Endothelial cell of hepatic sinusoid (primary cell): ENCODE data around the gene NTRK1.
"Not testable (repeated sequence)": the region's sequence is repeated elsewhere in the genome, so short reads cannot be mapped to it uniquely, and the experiment has no call there.

Experiments used
- in situ Hi-C: cut with HindIII; loops from 2 replicates; pipeline ENCODE4 v1.10.0; 2017; ENCODE audit warnings: low sequenced_read_pairs

NTRK1 gene

DNA sequence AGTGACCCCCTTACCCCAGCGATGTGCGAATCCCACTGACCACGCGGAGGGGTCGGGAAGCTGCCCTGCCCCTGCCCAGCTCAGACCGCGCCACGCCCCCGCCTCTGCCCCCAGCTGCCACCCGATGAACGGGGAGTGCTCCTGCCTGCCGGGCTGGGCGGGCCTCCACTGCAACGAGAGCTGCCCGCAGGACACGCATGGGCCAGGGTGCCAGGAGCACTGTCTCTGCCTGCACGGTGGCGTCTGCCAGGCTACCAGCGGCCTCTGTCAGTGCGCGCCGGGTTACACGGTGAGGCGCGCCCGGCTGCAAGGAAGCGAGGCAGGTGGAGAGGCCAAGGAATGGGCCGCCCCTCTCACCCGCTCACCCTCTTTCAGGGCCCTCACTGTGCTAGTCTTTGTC, 47.9 kb downstream of the NTRK1 start:
- in situ Hi-C loops, result no loop called here

DNA sequence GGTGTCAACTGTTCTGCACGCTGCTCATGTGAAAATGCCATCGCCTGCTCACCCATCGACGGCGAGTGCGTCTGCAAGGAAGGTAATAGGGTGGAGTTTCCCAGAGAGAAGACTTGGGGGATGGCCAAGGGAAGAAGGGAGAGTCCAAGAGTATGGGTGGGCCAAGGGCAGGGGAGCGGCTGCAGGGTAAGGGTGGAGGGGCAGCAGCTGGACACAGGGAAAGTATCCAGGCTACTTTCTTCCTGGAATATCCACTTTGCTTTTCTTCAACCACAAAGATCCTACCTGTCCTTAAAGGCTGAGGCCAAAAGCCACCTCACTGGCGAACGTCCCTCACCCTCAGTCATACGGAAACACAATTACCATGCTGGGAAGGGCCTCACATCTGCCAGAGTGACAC, 48.3 kb downstream of the NTRK1 start:
- in situ Hi-C loops, result no loop called here

GRCh38 chr1:156909671-156910070, 49.0 kb downstream of the NTRK1 start:
- in situ Hi-C loops, result no loop called here

- in situ Hi-C loops, result no loop called here
Observed at GRCh38 chr1:156910309-156910782, 49.7 kb downstream of the NTRK1 start.

GRCh38 chr1:156911577-156912298, 51.1 kb downstream of the NTRK1 start:
- in situ Hi-C loops, result no loop called here

- in situ Hi-C loops, result no loop called here
Observed at GRCh38 chr1:156912310-156912709, 51.6 kb downstream of the NTRK1 start.

DNA sequence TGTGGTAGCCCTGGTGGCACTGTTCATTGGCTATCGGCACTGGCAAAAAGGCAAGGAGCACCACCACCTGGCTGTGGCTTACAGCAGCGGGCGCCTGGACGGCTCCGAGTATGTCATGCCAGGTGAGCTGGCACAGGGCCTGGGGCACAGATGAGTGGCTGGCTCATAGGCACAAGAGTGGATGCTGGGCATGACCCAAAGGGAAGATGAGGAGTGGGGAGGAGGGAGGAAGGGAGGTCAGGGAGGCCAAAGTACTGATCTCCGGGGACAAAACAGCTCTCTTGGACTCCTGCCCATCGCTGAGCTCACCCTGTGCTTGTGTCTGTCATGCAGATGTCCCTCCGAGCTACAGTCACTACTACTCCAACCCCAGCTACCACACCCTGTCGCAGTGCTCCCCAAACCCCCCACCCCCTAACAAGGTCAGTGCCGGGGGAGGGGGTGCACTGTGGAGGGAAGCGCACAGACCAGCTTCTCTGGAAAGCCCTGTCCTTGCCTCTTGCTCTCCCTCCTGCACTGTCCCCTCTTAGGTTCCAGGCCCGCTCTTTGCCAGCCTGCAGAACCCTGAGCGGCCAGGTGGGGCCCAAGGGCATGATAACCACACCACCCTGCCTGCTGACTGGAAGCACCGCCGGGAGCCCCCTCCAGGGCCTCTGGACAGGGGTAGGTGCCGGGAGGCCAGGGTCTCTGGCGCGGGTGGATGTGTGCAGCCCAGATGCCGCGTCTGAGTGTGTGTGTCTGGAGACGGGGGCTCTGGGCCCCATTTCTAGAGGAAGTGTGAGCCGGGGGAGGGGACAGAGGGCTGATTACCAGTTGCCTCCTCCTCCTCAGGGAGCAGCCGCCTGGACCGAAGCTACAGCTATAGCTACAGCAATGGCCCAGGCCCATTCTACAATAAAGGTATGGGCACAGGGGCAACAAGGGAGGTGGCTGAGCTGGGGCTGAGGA, 52.5 kb downstream of the NTRK1 start:
- in situ Hi-C loops, result no loop called here

GRCh38 chr1:156913809-156914387, 53.2 kb downstream of the NTRK1 start:
- in situ Hi-C loops, result no loop called here

GRCh38 chr1:156914440-156914856, 53.8 kb downstream of the NTRK1 start:
- in situ Hi-C loops, result no loop called here

DNA sequence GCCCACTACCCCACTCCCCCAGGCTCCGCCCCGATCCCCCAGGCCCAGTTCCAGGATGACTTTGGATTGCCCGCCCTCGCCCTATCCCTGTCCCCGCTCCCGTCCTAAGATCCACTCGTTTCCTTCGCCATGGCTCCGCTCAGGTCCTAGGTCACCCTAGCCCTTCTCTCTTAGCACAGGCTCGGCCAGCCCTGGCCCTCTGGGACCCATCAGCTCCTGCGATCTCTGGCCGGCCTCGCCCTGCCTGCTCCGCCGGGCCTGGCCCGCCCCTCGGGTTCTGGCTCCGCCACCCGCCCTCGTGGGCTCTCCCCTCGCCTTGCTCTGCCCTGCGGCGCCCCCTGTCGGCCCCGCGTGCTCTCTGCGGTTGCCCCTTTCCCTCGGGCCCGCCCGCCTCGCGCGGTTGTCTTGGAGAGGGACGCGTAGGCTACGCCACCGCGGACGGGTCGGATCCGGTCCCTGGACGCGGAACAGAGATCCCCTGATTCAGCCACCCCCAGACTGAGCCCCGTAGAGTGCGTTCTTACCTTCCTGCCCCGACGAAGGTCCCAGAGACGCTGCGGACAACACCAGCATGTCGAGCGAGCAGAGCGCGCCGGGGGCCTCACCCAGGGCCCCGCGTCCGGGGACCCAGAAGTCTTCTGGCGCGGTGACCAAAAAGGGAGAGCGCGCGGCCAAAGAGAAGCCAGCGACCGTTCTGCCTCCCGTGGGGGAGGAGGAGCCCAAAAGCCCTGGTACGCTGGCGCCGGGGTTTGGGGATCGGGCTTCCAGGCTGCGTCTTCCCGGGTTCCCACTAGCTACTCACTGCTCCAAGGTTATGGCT, 59.8 kb downstream of the NTRK1 start, which contains the start of gene LRRC71:
Gene LRRC71, plus strand, starts transcription at position 400 of the 820 bp plus-strand sequence. Its CDS starts 172 bp downstream, at position 572.
- in situ Hi-C loops, result no loop called here

DNA sequence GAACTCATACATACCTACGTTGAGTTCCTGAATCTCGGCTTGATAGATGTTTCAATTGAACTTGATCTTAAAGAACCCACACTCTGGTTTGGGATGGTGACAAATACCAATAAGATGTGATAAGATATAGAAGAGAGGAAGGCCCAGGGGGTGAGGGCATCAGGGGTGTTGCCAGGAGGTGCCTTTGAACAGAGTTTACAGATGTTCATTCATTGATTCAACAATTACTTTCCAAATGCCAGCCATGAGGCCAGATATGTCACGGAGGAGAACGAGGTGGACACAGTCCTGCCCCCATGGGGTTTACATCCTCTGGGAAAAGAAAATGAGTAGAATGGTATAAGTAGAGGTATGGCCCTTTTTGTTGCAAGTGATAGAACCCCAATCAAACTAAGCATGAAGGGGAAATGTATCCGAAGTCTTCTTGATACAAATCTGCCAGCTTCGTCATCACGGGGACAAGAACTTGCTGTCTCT, 60.4 kb downstream of the NTRK1 start:
- in situ Hi-C loops, result no loop called here

- in situ Hi-C loops, result no loop called here
Observed at GRCh38 chr1:156922986-156923669, 62.5 kb downstream of the NTRK1 start.

DNA sequence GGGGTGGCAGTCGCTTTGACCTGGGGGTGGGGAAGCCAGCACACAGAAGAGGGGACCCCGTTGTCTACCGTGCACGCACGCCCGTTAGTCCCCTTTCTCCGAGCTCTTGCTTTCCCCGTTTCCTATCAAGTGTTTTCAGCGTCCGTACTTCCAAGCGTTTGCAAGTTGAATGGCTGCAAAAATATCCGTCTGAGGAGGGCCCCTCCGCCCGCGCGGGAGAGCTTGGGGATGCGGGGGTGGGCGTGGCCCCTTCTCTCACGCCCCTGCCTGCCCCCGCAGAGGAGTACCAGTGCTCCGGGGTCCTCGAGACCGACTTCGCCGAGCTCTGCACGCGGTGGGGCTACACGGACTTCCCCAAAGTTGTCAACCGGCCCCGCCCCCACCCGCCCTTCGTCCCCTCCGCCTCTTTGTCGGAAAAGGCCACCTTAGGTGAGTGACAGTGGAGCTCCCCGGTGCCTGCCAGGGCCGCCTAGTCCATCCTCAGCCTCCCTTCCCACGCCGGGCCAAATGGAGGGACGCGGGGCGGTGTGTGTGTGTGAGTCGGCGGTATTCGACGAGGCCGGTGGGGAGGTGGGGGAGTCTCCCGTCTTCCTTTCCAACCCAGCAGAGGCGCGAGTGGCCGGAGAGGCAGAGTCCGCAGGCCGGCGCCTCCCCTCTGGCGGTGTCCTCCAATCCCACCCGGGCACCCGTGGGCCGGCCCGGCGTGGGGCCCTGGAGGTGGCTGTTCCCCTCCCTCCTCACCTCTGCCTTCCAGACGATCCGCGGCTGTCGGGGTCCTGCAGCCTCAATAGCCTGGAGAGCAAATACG, 63.2 kb downstream of the NTRK1 start:
- in situ Hi-C loops, result no loop called here

DNA sequence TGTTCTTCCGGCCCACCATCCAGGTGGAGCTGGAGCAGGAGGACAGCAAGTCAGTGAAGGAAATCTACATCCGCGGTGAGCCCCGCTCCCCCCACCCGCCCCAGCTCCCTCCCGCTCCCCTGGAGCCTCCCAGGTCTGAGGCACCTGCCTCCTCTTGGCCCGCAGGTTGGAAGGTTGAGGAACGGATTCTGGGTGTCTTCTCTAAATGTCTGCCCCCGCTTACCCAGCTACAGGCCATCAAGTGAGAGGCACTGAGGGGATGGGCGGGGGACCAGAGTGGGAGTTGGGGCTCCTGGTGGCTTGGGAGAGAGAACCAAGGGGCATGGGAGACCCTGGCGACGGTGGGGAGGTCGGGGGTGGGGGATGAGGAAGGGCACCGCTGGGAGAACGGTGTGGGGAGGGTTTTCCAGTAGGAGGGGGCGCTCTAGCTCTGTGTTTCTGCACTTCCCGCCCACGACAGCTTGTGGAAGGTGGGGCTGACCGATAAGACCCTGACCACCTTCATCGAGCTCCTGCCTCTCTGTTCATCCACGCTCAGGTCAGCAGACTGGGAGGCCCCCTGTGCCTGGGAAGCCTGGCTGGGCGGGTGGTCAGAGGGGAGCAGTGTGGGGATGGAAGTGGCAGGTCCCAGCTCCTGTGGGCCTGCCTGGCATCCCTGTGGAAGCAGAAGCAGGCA, 64.0 kb downstream of the NTRK1 start:
- in situ Hi-C loops, result no loop called here

- in situ Hi-C loops, result no loop called here
Observed at GRCh38 chr1:156925154-156926010, 64.7 kb downstream of the NTRK1 start.

DNA sequence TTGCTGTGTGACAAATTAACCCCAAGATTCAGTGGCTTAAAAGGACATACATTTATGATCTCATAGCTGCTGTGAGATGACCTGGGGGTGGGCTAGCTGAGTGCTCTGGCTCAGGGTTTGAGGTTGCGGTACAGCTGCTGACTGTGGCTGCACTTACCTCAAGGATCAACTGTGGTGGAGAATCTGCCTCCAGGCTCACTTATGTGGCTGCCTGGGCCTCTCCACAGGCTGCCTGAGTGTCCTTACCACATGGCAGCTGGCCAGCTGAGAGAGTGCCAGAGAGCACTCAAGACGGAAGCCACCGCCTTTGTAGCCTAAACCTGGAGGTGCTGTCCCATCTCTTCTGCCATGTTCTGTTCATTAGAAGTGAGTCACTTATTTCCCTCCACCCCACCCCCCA, 65.5 kb downstream of the NTRK1 start:
- in situ Hi-C loops, result no loop called here

DNA sequence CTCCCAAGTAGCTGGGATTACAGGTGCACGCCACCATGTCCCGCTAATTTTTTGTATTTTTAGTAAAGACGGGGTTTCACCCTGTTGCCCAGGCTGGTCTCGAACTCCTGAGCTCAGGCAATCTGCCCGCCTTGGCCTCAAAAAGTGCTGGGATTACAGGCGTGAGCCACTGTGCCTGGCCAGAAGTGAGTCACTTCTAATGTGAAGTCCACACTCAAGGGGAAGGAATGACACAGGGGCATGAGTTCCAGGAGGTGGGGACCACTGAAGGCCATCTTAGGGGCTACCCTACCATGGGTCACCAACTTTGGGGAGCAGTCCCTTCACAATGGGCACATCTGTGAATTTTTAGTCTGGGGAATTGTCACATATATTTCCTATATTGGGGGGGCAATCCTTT, 66.0 kb downstream of the NTRK1 start:
- in situ Hi-C loops, result not testable (repeated sequence)
